Peyer's patch (tissue), 4 donors: Measurements from ENCODE around the gene PCSK5.
"Not testable (repeated sequence)": the region's sequence is repeated elsewhere in the genome, so short reads cannot be mapped to it uniquely, and the experiment has no call there.

Experiments
- CTCF ChIP-seq, 6 experiments: fragments of 450-650 bp in 4 of 6; fragments of 200-600 bp in 2 of 6; sonication (generic) in 1 of 6; IDR thresholded peaks; one replicate each; pipeline ENCODE4 v1.5.1; 2017 to 2019; ENCODE audit warnings: antibody characterized with exemption in 6 of 6, mild to moderate bottlenecking in 3 of 6, moderate library complexity in 1 of 6
- POLR2A ChIP-seq, 2 donors: fragments of 450-650 bp; IDR thresholded peaks; one replicate each; pipeline ENCODE4 v1.5.1; 2017; ENCODE audit warnings: antibody characterized with exemption in 2 of 2, mild to moderate bottlenecking in 2 of 2, moderate library complexity in 2 of 2

DNA sequence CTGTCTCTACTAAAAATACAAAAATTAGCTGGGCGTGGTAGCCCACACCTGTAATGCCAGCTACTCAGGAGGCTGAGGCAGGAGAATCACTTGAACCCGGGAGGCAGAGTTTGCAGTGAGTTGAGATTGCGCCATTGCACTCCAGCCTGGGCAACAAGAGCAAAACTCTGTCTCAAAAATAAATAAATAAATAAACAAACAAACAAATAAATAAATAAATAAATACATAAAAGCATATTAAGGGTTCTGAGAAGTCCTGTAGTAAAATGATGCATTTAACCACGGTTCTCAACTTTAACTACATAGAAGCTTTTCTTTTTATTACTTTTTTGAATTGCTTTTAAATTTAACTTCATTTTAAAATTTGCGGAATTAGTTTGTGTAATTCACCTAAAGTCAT is 190.8 kb downstream of the PCSK5 start:
- TF ChIP-seq POLR2A, CTCF (IDR thresholded peaks at IDR 0.05): not testable (repeated sequence)
